HAP-1 (cell line): ENCODE results near the gene CEP112.
A peak's percentile ranks its signal among the peaks of the same experiment; 100 is the strongest.

Experiments used
- DNase-seq, 2 experiments: peaks; one replicate each; pipeline ENCODE4 v3.0.0-alpha.2; 2016 to 2020; ENCODE audit warnings: low spot score in 2 of 2
- H3K27me3 ChIP-seq: fragments of 250-450 bp; sonication (Bioruptor Pico); 2 replicates; pipeline ENCODE4 v1.5.1; 2020; ENCODE audit warnings: low read depth, mild to moderate bottlenecking, moderate library complexity
- H3K36me3 ChIP-seq: fragments of 250-450 bp; sonication (Bioruptor Pico); replicated peaks from 2 replicates; pipeline ENCODE4 v1.5.1; 2020; ENCODE audit warnings: mild to moderate bottlenecking
- H3K4me1 ChIP-seq: fragments of 250-450 bp; sonication (Bioruptor Pico); 2 replicates; pipeline ENCODE4 v1.5.1; 2020; ENCODE audit warnings: mild to moderate bottlenecking
- H3K4me3 ChIP-seq: fragments of 250-450 bp; sonication (Bioruptor Pico); 2 replicates; pipeline ENCODE4 v1.5.1; 2020; ENCODE audit warnings: mild to moderate bottlenecking, moderate library complexity
- H3K9me3 ChIP-seq: fragments of 250-450 bp; sonication (Bioruptor Pico); 2 replicates; pipeline ENCODE4 v1.5.1; 2020; ENCODE audit warnings: mild to moderate bottlenecking, moderate library complexity
- in situ Hi-C: fragments of 300-500 bp; cut with MboI; formaldehyde crosslinking; loops from 3 replicates; pipeline ENCODE4 v1.14.3; 2020; ENCODE audit warnings: low sequenced_read_pairs, inconsistent platforms, mixed read lengths

Gene CEP112

DNA sequence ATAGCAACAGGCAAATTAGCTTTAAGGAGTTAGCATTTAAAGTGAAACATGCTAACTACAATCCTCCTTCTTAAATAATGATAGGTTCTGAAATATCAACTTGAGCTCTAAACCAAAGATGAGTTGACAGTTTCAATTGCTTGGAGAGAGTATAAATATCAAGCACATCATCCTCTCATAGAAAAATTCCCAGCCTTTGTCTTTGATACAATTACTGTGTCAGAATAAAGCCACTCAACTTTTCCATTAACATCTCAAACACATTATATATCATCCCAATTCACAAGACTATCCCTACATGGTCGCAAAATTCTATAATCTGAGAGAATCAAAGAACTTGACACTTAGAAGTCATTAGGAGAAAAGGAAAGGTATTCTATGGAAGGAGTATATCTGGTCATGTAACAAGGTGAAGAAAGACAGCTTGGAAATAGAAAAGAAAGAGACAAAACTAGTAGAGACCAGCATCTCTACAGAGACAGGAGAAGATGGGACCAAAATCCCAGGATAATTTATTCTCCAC lies 189.8 kb downstream of the CEP112 start:
- Histone ChIP-seq H3K27me3 (no peaks in the 10 kb centered on the region), H3K4me1 (no peaks in the 10 kb centered on the region), H3K9me3 (no peaks in the 10 kb centered on the region), H3K36me3 (no peaks in the 10 kb centered on the region), H3K4me3 (no peak overlapping the region)
- in situ Hi-C loops, result no loop called here
- no peak for DNase-seq

- H3K27me3 ChIP-seq, result no peaks in the 10 kb centered on the region
- no peak overlapping the region for H3K4me3 ChIP-seq
- H3K36me3 ChIP-seq, result no peaks in the 10 kb centered on the region
- H3K9me3 ChIP-seq, result no peaks in the 10 kb centered on the region
- in situ Hi-C loops, result no loop called here
- DNase-seq, result no peak
- H3K4me1 ChIP-seq, result no peaks in the 10 kb centered on the region
Observed at GRCh38 chr17:66000216-66000615, 191.7 kb downstream of the CEP112 start.

- Histone ChIP-seq H3K4me1 (no peaks in the 10 kb centered on the region), H3K4me3 (no peak overlapping the region), H3K9me3 (no peaks in the 10 kb centered on the region), H3K27me3 (no peaks in the 10 kb centered on the region), H3K36me3 (no peaks in the 10 kb centered on the region)
- in situ Hi-C loops, result loop anchor here (25.0 kb wide), 1 partner anchor 711 kb away; no protein-coding TSS in a partner anchor
- DNase-seq, result no peak
Observed at GRCh38 chr17:65998675-65999074, 193.3 kb downstream of the CEP112 start.

DNA sequence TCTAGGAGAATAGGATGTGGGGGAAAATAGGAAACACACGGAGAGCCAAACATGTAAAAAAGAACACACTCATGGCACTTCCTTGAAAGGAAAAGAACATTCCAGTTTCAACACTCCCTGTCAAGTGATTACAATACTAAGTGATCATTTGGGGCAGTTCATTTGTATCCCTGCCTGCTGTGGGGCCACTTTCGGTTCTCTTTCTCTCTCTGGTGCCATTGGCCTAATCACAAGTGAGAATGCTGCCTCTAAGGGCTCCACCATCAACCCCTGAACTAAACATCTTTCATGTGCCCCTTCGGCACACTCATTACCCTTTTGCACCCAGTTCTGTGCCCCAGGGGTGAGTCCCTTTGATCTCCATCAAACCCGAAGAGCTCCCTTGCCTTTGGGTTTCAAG lies 197.3 kb downstream of the CEP112 start:
- H3K4me1 ChIP-seq, result no peaks in the 10 kb centered on the region
- no peak overlapping the region for H3K4me3 ChIP-seq
- H3K27me3 ChIP-seq, result no peaks in the 10 kb centered on the region
- H3K36me3 ChIP-seq, result no peaks in the 10 kb centered on the region
- no peaks in the 10 kb centered on the region for H3K9me3 ChIP-seq
- in situ Hi-C loops, result loop anchor here (25.0 kb wide), 1 partner anchor 707 kb away; no protein-coding TSS in a partner anchor
- no peak for DNase-seq

DNA sequence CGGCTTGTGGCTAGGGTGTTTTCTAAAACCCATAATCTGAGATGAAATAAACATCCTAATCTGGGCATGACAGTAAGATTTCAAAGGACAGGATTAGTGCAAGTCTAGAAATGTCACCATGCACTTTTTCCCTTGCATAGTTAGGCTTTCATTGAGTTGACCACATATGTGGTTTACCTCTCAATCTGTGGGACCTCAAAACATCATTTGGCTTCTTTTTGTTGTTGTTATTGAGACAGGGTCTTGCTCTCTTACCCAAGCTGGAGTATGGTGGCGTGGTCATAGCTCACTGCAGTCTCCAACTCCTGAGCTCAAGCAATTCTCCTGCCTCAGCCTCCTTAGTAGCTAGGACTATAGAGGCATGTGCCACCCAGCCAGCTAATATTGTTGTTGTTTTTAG lies 197.8 kb downstream of the CEP112 start:
- Histone ChIP-seq H3K9me3 (no peaks in the 10 kb centered on the region), H3K4me1 (no peaks in the 10 kb centered on the region), H3K27me3 (no peaks in the 10 kb centered on the region), H3K36me3 (no peaks in the 10 kb centered on the region), H3K4me3 (no peak overlapping the region)
- DNase-seq, result no peak
- in situ Hi-C loops, result loop anchor here (25.0 kb wide), 1 partner anchor 707 kb away; no protein-coding TSS in a partner anchor

DNA sequence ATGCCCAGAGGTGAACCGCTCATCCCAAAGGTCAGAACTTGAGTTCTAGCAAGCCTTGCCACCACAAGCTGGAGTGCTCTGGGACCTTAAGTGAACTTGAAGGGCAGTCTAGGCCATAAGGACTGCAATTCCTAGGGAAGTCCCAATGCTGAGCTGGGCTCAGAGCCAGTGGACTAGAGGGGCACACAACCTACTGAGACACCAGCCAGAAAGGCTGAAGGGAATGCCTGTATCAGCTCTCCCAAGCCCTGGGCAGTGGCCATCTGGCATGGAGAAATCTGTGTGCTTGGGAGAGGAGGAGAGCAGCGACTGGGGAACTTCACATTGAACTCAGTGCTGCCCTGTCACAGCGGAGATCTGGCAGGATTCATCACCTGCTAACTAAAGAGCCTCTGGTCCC lies 201.3 kb downstream of the CEP112 start:
- Histone ChIP-seq H3K9me3 (peaks cover 5% of the 10 kb centered on the region; the same call in 1 of the 2 replicates), H3K36me3 (no peaks in the 10 kb centered on the region), H3K27me3 (no peaks in the 10 kb centered on the region), H3K4me3 (no peak overlapping the region), H3K4me1 (no peaks in the 10 kb centered on the region)
- in situ Hi-C loops, result loop anchor here (25.0 kb wide), 1 partner anchor 703 kb away; no protein-coding TSS in a partner anchor
- no peak for DNase-seq

- H3K4me1 ChIP-seq, result no peaks in the 10 kb centered on the region
- H3K36me3 ChIP-seq, result no peaks in the 10 kb centered on the region
- no peak overlapping the region for H3K4me3 ChIP-seq
- H3K9me3 ChIP-seq, result peaks cover 5% of the 10 kb centered on the region; the same call in 1 of the 2 replicates
- in situ Hi-C loops, result loop anchor here (25.0 kb wide), 1 partner anchor 701 kb away; no protein-coding TSS in a partner anchor
- H3K27me3 ChIP-seq, result no peaks in the 10 kb centered on the region
- no peak for DNase-seq
Observed at GRCh38 chr17:65988451-65988850, 203.5 kb downstream of the CEP112 start.

DNA sequence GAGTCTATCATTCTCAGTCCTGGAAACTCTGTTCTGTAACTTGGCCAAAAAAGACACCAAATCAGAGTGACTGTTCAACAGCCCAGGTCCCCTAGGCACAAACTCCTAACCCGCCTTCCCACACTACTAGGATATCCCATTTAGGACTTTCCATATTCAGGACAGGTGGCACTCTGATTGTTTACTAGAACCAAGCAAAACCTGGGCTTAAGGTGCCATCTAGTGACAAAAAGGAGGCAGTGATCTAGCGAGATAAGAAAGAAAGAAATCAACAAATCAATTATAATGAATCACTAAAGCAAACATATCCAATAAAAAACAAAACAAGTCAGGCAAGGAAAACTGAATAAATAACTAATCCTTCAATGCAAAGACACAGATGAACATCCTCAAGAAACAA lies 203.9 kb downstream of the CEP112 start:
- Histone ChIP-seq H3K4me3 (no peak overlapping the region), H3K4me1 (no peaks in the 10 kb centered on the region), H3K27me3 (no peaks in the 10 kb centered on the region), H3K9me3 (peaks cover 5% of the 10 kb centered on the region; the same call in 1 of the 2 replicates), H3K36me3 (no peaks in the 10 kb centered on the region)
- peak; percentile 21 to 37 for DNase-seq
- in situ Hi-C loops, result loop anchor here (25.0 kb wide), 1 partner anchor 701 kb away; no protein-coding TSS in a partner anchor

GRCh38 chr17:65985571-65985970 lies 206.4 kb downstream of the CEP112 start:
- in situ Hi-C loops, result loop anchor here (25.0 kb wide), 1 partner anchor 698 kb away; no protein-coding TSS in a partner anchor

DNA sequence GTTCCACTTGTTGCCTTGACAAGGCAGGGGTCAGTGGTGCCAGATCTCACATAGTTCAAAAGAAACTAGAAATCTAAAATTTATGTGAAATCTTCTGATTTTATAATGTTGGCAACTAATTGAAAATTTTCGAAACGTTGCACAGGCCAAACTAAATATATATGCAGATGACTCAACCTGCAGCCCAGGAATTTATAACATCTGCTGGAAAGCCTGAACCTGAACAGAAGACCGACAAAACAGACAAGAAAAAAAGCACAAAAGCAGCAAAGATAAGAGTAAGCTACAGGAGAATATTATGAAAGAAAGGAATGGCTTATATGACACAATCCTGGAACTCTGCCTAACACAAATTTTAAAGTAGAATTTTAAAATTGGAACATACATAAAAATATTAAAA lies 207.6 kb downstream of the CEP112 start:
- in situ Hi-C loops, result loop anchor here (25.0 kb wide), 1 partner anchor 697 kb away; no protein-coding TSS in a partner anchor
- peaks cover 5% of the 10 kb centered on the region; the same call in 1 of the 2 replicates for H3K9me3 ChIP-seq
- no peak for DNase-seq
- no peaks in the 10 kb centered on the region for H3K4me1 ChIP-seq
- no peaks in the 10 kb centered on the region for H3K36me3 ChIP-seq
- H3K4me3 ChIP-seq, result no peak overlapping the region
- H3K27me3 ChIP-seq, result no peaks in the 10 kb centered on the region

More at GRCh38 chr17:65985571-65985970, 206.4 kb downstream of the CEP112 start:
- Histone ChIP-seq H3K27me3 (no peaks in the 10 kb centered on the region), H3K9me3 (peaks cover 5% of the 10 kb centered on the region; the same call in 1 of the 2 replicates), H3K4me3 (no peak overlapping the region), H3K4me1 (no peaks in the 10 kb centered on the region), H3K36me3 (no peaks in the 10 kb centered on the region)
- no peak for DNase-seq

GRCh38 chr17:65978871-65979270 lies 213.1 kb downstream of the CEP112 start:
- no peaks in the 10 kb centered on the region for H3K4me1 ChIP-seq
- in situ Hi-C loops, result loop anchor here (25.0 kb wide), 1 partner anchor 692 kb away; no protein-coding TSS in a partner anchor
- H3K4me3 ChIP-seq, result no peak overlapping the region
- no peaks in the 10 kb centered on the region for H3K9me3 ChIP-seq
- DNase-seq, result no peak
- no peaks in the 10 kb centered on the region for H3K27me3 ChIP-seq
- H3K36me3 ChIP-seq, result no peaks in the 10 kb centered on the region

- no peaks in the 10 kb centered on the region for H3K36me3 ChIP-seq
- in situ Hi-C loops, result loop anchor here (25.0 kb wide), 1 partner anchor 690 kb away; no protein-coding TSS in a partner anchor
- no peaks in the 10 kb centered on the region for H3K4me1 ChIP-seq
- no peak for DNase-seq
- H3K4me3 ChIP-seq, result no peak overlapping the region
- H3K9me3 ChIP-seq, result no peaks in the 10 kb centered on the region
- no peaks in the 10 kb centered on the region for H3K27me3 ChIP-seq
Observed at GRCh38 chr17:65977041-65977440, 214.9 kb downstream of the CEP112 start.

- Histone ChIP-seq H3K9me3 (no peaks in the 10 kb centered on the region), H3K36me3 (no peaks in the 10 kb centered on the region), H3K27me3 (no peaks in the 10 kb centered on the region), H3K4me3 (no peak overlapping the region), H3K4me1 (no peaks in the 10 kb centered on the region)
- in situ Hi-C loops, result loop anchor here (25.0 kb wide), 1 partner anchor 689 kb away; no protein-coding TSS in a partner anchor
- DNase-seq, result no peak
Observed at GRCh38 chr17:65975878-65976277, 216.1 kb downstream of the CEP112 start.

DNA sequence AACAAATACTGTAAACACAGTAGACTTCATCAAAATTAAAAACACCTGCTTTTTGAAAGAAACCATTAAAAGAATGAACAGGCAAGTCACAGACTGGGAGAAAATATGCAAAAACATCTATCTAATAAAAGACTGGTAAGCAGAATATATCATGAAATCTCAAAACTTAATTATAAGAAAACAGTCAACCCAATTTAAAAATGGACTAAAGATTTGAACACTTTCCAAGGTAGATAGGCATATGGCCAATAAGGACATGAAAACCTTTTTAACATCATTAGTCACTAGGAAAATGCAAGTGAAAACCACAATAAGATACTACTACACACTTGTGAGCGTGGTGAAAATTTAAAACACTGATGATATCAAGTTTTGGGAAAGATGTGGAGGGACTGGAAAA lies 218.7 kb downstream of the CEP112 start:
- no peak for DNase-seq
- in situ Hi-C loops, result no loop called here
- Histone ChIP-seq H3K9me3 (no peaks in the 10 kb centered on the region), H3K36me3 (no peaks in the 10 kb centered on the region), H3K4me1 (no peaks in the 10 kb centered on the region), H3K27me3 (no peaks in the 10 kb centered on the region), H3K4me3 (no peak overlapping the region)
